CD4-positive, alpha-beta T cell treated with Interleukin-21 for 1 hour (primary cell): Measurements from ENCODE around the gene SUSD3.
"Not testable (repeated sequence)": the region's sequence is repeated elsewhere in the genome, so short reads cannot be mapped to it uniquely, and the experiment has no call there.

Experiments used
- DNase-seq: peaks from one replicate; pipeline ENCODE4 v3.0.0-alpha.2; 2020

SUSD3 gene

DNA sequence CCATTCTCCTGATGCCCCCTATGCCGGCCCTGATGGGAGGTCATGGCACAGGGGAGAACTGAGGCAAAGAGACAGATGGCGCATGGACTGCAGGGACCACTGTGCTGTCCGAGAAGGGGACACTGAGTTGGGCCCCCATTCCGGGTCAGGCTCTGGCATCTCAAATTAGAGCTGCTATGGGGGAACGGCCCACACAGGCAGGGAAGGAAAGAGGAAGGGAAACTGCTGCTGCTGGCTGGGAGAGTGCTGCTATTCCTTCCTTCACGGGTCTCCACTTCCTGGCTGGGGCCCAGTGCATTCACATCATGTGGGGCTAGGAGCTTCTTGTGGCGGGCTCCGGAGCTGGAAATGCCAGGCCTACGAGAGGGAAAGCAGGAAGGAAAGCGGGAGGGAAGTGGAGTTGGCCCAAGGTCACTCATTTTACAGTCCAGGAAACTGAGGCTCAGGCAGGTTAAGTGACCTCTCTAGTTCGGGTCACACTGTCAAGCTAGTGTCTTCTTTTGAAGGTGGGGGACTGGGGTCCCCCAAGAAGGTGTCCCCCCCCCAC, 36.2 kb downstream of the SUSD3 start:
- no peak for DNase-seq

DNA sequence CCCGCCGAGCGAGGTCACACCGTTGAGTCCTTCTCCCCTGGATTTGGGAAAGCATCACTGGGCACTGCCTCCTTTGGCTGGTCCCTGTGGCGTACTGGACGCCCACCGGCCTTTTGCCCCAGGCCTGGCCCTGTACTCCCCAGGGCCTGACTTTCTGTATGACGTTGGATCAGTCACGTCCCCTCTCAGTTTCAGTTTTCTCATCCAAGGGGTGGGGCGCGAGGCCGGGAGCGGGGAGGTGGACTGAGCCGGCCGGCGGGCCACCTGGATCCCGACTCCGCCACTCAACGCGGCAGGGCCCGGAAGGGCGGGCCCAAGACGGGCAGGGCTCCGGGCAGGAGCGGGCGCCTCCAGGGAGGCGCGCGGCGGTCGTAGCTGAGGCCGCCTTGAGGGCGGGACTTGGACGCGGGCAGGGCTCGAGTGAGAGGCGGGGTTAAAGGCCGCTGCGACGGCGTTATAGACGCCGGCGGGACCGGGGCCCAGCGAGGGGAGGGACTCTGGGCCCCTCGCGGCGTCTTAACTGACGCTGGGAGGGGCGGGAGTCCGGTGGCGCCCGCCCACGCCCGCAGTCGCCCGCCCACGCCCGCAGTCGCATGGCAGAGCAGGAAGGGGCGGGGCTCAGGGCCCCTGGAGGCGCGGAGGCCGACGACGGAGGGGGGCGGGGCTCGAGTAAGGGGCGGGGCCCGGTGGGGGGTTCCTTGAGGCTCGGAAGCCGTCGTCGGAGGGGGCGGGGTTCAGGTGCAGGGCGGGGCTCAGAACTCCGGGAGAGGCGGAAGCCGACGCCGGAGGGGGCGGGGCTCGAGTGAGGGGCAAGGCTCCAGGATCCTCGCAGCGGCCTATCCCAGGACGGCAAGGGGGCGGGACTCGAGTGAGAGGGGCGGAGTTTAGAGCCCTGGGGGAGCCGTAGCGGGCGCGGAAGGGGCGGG, 37.0 kb downstream of the SUSD3 start:
- DNase-seq, result peak; percentile 100

DNA sequence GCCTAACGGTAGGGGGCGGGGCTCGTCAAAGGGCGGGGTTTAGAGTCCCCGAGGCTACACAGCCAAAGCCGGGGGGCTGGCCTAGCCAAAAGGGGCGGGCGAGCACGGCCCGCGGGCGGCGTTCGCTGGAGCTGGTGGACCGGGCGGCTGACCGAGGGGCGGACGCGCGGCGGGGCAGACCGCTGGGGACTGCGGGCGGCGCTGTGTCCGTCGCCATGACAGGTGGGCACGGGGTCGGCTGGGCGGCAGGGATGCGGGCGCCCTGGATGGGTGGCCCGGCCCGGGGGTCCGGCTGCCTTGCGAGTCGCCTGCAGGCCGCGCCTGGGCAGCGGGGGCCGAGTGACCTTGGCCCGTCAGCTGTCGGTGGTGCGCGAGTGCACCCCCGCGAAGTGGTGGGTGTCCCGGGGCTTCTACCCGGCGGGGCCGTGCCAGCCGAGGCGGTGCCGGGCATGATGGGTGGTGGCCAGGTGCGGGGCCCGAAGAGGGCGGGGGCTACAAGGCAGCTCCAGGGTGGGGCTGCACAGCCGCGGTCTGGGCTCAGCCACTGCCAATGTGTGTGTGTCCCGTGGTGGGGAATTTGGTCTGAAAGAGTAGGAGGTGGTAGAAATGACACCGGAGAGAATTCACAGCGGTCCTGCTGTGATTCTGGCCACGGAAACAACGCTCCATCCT, 37.8 kb downstream of the SUSD3 start, which contains the start of gene CARD19:
TSS of gene CARD19 (plus strand) at position 87 of the 672 bp plus-strand sequence. CDS start at position 216, 129 bp downstream.
- DNase-seq, result peak; percentile 64

DNA sequence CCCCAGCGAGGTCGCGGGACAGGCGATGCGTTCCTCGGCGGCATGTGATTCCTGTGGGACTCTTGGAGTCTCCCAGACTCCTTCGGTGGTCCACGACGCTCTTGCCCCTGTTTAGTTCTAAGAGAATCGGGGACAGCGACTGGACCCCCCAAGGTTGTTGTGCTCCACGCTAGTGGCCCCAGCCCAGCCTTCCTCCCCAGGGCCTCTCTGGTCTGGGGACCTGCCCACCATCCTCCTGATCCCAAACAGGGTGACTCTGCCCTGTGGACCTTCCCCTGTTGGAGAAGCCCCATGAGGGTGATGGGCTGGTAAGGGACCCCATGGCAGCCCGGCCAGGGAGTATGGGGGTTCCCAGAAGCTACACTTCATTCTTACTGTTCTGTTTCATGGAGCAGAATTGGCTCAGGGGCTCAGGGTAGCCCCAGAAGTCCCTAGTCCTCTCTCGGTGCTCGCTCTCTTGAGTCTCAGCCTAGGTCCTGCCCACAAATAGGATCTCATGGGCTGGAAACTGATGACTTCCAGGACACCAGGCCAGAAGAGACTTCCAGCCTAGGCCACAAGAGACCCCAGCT, 38.4 kb downstream of the SUSD3 start:
- no peak for DNase-seq

DNA sequence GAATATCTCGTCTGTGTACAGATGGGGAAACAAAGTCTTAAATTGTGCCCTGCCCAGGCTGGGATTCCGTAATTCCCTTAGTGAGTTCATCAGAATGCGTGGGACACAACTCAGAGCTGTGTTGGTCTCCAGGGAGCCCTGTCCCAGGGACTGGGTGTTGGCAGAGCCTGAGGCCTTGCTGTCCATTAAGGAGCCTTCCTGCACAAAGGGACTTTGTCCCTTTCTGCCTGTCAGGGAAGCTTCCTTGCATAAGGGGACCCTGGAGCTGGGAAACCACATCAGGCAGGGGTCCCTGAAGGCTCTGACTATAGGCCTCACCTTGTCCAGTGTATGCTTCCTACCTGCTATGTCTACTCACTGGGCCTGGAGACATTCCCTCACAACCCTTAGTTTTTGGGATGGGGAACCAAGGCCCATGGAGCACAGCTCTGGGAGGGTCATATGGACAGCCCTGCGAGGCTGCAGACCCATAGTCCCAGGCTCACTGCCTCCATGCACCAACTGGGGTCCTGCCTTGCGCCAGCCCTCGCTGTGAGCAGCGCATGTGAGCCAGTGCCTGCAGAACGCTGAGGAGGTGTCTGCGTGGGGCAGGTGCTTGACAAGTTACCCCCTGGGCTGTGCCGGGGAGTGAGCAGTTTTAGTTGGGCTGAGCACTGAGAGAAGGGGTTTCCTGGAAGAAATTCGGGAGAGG, 39.2 kb downstream of the SUSD3 start:
- no peak for DNase-seq

DNA sequence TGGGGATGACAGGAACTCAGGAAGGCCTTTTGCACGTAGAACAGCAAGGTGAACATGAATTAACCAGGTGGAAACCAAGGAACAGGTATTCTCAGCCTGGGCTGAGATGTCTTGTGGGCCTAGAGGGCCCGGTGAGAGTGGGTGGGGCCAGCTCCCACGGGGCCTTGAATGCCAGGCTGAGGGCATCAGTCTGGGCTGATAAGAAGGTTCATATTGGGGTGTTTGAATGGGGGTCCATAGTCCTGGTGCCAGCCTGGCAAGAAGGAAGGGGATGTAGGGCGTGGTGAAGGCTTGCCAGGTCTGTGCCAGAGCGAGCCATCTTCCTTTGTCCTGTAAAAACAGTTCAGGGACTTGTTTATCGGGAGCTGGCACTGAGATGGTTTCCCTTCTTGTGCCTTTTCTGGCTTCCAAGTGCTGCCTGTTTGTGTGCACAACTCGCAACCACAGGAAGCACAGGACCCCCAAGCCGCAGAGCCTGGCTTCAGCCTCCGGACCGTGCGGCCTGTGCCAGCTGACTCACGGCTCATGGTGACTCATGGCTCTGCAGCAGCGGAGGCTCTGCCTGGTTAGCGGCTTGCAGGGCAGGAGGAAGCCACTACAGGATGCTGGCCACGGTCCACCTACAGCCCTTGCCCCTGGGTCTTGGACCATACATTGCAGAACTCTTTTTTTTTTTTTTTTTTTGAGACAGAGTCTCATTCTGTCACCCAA, 39.9 kb downstream of the SUSD3 start:
- DNase-seq, result peak; percentile 58

DNA sequence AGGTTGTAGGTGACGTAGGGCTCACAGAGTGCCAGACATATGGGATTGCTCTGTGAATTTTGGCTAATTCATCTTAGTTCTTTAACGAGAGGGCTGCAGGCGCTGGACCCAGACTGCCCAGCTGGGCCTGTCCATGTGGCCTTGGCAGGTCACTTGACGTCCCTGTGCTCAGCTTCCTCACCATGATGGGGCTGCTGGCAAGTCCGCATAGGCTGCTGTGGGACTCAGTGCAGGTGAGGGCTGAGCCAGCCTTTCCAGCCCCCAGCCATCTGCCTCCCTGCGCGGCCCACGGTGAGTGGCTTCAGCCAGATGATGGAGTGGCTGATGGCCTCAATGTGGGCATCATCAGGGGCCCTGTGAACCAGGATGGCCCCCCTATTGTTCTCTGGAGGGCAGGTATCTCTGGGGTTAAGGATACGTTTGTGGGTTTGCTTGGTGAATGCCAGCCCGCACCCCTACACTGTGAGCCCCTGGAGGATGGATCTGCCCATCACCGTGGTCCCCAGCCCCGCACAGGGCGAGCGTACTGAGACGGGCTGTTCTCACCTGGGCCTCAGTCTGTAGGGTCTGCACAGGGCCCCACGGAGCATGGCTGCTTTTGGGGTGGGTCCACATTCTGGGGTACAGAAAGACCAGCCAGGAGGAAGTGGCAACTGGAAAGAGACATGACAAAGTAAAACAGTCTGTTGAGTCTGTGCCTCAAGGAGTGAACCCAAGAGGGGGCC, 41.2 kb downstream of the SUSD3 start:
- DNase-seq, result no peak

DNA sequence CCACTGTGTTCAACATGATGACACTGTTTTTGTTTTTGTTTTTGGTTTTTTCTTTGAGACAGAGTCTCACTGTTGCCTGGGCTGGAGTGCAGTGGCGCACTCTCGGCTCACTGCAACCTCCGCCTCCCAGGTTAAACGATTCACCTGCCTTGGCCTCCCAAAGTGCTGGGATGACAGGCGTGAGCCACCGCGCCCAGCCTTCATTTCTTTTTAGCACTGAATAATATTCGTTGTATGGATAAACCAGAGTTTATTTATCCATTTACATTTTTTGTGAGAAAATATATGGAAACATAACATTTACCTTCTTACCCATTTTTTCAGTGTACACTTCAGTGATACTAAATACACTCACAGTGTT, 41.8 kb downstream of the SUSD3 start:
- no peak for DNase-seq

DNA sequence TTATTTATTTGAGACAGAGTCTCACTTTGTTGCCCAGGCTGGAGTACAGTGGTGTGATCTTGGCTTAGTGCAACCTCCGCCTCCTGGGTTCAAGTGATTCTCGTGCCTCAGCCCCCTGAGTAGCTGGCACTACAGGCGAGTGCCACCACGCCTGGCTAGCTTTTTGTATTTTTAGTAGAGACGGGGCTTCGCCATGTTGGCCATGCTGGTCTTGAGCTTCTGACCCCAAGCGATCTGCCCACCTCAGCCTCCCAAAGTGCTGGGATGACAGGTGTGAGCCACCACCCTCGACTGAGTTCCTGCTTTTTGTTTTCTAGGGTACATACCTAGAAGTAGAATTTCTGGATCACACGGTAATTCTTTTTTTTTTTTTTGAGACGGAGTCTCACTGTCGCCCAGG, 42.6 kb downstream of the SUSD3 start:
- DNase-seq, result not testable (repeated sequence)

DNA sequence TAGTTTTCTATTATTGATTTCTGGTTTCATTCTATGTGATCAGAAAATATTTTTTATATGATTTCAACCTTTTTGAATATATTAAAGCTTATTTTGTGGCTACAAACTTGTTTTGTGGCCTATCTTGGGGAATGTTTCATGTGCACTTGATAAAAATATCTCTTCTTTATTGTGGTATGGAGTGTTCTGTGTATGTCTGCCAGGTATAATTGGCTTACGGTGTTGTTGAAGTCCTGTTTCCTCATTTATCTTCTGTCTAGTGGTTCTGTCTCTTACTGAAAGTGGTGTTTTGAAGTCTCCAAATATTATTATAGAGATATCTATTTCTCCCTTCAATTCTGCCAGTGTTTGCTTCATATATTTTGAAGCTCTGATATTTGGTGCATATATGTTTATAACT, 47.1 kb downstream of the SUSD3 start:
- DNase-seq, result no peak

DNA sequence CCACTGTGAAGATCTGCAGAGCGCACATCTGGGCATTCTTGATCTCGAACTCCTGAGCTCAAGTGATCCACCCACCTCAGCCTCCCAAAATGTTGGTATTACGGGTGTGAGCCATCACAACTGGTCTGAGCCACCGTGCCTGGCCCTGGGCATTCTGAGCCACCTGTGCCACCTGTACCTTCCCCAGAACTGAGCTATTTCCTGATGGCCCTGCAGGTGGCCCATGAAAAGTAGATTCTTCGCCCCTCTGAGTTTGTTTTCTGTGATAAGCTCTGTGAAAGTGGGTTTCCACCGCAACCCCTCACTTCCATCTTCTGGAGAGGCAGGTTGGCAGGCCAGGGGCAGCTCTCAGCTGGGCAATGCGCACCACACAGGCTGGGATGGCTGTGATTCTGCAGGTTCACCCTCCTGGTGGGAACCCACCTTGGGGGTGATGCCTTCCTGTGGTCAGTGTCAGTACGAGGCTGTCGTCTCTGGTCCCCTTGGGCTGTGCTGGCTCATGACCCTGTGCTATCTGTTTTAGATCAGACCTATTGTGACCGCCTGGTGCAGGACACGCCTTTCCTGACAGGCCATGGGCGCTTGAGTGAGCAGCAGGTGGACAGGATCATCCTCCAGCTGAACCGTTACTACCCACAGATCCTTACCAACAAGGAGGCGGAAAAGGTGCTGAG, 48.8 kb downstream of the SUSD3 start:
- no peak for DNase-seq

DNA sequence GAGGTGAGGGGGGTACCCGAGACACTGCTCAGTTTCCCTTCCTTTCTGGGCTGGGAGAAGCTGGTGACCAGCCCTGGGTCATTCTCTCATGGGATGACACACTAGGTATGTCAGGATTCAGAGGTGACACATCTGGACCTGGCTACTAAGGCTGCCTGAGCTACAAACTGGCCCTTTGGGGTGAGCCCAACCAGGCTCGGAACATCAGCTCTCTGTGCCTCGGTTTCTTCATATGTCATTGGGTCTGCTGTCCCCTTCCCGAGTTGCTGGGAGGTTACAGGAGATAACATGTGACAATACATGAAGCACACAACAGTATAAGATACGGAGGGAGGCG, 49.3 kb downstream of the SUSD3 start:
- DNase-seq, result no peak

DNA sequence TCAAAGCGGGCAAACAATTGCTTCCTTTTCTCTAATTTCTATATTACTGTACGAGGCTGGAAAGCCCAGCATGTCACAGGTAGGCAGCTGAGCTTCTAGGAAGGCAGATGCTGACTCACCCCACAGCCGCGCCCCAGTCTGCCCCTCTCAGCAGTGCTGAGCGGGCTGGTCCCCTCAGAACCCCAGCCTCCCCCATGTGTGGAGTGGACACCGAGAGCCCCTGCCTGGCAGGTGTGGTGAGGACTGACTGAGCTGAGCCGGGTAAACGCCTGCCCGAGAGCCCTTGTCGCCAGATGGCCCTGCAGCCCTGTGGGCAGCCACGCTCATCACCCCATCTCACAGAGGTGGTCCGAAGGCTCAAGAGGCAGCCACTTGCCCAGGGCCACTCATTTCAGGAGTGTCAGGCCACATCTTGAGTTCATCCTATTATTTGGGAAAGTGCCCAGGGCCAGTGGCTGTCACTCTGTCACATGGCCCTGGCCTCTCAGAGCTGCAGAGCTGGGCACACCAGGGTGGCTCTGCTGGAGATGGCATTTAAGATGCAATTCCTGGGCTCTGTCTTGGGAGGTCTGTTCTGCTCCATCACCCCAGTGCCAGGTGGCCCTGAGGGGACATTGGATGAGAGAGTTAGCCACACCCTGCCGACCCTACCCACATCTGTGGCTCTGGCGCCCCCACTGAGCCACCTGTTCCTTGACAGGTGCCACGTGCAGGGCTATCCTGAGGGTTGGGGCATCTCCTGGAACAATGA, 50.0 kb downstream of the SUSD3 start:
- no peak for DNase-seq

DNA sequence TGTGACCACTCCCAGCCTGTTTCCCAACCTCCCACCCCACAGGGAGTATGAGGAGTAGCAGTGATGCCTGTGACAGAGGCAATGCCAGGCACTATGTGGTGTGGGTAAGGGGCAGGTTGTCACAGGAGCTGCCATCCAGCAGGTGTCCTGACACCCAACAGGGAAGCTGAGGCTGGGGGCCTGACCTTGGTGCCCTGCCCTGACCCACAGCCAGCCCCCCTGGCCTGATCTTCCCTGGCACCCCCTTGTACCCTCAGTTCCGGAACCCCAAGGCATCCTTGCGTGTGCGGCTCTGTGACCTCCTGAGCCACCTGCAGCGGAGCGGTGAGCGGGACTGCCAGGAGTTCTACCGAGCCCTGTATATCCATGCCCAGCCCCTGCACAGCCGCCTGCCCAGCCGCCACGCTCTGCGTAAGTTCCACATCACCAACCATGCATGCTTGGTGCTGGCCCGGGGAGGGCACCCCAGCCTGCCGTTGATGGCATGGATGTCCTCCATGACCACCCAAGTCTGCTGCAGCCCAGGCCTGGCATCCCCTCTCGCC, 51.9 kb downstream of the SUSD3 start:
- DNase-seq, result no peak

DNA sequence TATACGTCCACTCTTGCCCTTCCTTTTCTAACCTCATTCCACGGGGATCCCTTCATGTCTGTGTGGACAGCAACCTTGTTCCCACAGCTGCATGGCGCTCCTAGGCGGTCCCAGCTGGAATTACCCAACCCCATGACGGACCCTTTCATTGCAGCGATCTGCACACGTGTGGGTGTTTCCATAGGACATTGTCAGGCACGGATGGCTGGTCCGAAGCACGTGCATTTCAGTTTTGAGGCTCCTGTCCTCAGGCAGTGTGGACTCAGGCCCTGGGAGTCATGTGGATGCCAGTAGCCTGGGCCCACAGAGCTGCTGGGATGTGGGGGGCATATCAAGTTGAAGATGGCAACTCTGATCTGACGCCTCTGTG, 52.5 kb downstream of the SUSD3 start:
- DNase-seq, result no peak

DNA sequence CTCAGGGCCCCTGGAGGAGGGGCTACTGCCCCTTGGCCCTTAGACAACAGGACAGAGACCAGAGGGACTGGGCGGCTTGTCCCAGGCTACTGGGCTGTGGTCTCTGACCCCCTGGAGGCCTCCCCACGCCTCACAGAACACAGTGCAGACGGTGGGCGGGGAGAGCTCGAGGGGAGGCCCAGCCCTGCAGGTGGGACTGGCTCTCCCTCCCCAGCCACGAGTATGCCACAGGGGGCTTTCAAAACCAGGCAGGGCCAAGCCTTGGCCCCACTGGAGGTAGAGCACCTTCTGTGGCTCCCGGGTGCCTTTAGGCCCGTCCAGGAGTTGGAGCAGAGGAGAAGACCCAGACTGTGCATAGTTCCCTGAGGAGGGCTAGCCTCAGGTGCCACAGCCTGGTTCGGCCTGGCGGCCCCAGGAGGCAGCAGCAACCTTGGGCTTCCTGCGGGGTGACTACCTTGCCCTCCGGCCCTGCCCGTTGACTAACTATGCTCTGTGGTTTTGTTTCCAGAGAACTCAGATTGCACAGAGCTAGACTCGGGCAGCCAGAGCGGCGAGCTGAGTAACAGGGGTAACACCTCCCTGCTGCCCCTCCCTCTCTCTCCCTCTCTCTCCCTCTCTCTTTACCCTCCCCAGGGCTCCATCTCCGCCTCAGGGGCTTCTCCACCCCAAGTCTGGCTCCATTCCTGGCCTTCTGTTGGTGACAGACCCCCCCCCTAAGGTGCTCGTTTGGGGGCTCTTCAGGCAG, 53.0 kb downstream of the SUSD3 start:
- DNase-seq, result no peak

DNA sequence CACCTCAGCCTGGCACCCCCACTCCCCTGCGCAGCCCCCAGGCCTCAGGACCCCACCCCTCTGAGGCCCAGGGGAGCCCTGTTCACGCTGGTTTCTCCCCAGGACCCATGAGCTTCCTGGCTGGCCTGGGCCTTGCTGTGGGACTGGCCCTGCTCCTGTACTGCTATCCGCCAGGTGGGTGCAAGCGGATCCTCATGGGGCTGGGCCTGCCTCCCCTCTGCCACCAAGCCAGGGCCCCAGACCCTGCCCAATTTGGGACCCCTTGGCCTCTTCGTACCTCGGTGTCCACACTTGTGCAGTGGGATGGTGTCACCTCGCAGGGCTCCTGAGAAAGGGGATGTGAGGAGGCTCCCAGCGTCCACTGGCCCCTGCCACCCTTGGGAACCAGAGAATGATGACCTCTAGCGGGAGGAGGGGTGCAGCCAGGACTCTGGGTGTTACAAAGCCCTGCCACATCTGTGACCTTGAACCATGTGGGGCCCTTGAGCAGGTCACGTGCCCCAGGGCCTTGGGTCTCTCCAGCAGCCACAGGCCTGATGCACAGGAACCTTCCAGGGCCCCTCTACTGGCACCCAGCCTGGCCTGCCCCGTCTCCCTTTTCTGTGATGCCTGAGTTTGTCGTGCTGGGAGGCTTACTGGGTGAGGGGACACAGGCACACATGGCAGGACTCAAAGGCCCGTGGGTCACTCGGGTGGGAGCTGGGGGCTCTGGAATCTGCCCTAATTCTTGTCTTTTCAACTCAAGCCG, 53.8 kb downstream of the SUSD3 start:
- no peak for DNase-seq

DNA sequence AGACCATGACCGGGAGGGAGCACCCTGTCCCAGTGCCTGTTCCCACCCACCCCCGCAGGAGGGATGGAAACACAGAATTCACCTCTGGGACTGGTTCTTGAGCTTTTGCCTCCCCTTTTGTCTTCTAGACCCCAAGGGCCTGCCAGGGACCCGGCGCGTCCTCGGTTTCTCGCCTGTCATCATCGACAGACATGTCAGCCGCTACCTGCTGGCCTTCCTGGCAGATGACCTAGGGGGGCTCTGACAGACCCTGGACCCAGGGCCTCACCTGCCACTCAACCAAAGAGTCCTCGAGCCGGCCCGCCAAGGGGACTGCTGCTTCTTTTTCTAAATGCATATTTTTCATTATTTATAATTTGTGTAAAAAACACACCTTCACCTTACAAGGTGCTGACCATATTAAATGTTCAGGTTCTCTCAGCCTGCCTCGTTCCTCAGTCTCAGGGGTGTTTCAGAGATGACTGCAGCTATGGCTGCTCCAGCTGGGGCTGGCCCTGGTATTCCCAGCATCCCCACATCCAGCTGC, 54.4 kb downstream of the SUSD3 start:
- no peak for DNase-seq
